ENCODE measurements around the gene COL23A1.
"Not testable (repeated sequence)": the region's sequence is repeated elsewhere in the genome, so short reads cannot be mapped to it uniquely, and the experiment has no call there.

Gene COL23A1

DNA sequence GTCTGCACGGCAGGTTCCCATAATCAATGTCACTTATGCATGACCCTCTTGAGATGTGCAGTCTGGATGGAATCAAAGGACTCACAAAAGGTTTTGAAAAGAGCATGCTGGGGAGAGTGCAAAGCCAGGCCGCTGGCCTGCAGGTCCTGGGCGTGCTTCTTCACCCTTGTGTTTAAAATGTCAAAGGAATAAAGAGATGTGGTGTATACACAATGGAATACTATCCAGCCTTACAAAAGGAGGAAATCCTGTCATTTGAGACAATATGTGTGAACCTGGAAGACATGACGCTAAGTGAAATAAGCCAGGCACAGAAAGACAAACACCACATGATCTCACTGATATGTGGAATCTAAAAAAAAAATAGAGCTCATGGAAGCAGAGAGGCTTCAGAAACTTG, 220.1 kb downstream of the COL23A1 start:
- DNase-seq: no peak

DNA sequence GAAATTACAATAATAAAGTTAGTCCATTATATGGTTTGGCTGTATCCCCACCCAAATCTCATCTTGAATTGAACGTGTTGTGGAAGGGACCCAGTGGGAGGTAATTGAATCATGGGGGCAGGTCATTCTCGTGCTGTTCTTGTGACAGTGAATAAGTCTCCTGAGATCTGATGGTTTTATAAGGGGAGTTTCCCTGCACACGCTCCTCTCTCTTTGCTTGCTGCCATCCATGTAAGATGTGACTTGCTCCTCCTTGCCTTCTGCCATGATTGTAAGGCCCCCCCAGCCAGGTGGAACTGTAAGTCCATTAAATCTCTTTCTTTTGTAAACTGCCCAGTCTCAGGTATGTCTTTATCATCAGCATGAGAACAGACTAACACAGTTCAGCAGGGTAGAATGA, 220.7 kb downstream of the COL23A1 start:
- DNase-seq: not testable (repeated sequence)

DNA sequence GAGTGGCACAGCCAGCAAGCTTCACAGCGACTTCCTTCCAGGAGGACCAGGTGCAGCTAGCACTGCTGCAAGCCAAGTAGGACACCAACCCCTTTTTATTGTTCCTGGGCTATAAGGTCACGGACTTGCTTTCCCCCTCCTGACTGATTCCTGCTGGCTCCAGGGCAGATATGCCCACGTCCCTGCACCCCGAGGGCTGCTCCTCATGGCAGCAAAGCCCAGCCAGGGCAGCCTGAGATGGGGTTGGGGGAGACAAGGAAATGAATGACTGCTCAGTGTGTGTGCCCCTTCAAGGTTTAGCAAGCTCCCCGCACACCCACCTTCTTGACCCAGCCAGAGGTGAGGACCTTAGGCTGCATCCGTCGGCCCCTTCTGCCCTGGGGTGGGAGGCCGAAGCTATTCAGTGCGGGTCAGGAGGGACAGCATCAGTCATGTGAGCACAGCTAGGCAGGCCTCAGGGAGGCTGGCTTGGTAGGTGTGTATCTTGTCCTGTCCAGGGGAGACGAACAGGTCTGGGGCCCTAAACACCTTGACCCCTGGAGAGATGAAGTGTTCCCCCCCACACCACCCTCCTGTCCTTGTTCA, 221.4 kb downstream of the COL23A1 start:
- no peak for DNase-seq

- no peak for DNase-seq
Measured at GRCh38 chr5:178368274-178368673, 221.9 kb downstream of the COL23A1 start.

- no peak for DNase-seq
Measured at GRCh38 chr5:178367736-178368120, 222.5 kb downstream of the COL23A1 start.

DNA sequence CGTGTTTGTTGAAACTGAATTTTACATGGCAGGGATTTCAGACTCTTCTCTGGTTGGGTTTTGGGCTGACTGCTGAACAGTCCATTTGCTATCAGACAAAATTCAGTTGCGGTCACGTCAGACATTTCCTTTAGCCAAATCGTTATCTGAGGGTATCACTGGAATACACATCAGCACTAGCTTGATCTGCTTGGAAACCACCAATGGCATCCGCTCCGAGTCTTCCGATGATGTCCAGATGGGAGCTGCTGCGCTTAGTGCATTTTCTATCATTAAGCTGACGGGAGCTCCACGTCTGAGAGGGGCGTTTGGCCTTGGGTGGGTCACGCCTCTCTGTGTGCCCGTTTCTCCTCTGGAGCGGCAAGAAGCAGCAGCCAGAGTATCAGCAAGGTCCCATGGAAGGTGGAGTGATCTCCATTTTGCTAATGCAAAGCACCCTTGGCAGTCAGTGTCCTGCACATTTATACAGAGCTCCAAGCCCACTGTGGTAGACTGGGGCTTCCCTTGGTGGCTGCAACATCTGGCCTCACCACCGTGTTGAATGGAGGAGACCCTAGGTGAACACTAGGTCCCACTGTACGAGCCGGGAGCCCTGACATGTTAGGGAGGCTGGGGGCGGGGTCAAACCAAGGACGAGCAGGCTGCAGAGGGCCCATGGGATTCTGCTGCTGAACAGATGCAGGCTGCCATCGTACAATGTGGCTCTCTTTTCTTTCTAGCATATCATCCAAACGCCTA, 223.0 kb downstream of the COL23A1 start:
- no peak for DNase-seq

DNA sequence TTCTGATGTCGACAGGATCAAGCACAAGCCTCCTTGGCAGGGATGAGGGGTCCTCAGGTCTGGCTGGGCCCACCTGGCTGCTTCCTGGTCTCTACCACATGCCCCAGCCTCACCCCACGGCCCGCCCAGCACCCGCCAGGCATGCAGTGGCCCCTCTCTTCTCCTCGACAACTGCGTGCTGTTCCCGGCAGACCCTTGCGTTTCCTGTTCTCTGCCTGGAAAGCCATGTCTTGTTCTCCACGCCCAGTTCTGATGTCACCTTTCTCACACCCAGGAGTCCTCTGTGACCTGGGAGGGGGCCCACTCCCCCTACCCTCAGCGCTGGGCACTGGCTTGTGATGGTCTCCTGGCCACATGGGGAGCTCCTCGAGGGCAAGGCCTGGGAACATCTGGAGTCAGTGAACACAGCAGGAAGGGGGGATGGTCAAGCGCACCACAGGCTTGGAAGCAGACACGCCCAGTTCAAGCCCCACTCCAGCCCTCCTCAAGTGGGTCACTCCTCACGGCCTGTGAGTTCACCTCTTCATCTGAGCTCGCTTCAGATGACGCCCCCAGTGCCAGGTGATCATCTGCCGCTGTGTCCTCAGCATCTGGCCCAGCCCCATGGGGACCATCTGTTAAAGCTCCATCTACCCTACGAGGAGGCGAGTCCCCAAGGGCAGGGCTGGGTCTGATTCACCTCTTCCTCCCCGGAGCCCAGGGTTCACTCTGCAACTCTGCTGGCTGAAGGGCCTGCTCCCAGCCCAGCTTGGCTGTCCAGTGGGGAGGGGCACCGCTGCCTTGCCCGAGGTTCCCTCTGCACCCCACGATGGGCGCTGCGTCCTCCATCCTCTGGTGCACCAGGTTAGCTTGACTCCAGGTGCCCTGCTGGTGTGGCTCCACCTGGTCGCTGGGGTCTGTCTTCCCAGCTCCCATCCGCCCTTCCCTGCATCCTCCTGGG, 224.4 kb downstream of the COL23A1 start:
- no peak for DNase-seq

DNA sequence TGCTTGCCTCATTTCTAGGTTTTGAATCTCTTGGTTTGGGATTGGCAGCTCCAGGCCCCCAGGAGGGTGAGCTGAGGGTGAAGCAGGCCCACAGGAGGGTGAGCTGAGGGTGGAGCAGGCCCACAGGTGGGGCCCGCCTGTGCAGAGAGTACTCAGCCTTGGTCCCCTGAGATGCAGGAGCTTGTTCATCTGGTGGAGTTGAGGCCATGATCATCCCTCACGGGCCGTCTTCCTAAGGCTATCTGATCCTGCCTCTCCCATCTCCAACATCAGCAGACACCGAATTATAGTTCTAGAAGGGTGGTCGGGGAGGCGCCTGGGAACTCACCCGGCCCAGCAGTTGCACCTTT, 225.9 kb downstream of the COL23A1 start:
- DNase-seq: no peak

DNA sequence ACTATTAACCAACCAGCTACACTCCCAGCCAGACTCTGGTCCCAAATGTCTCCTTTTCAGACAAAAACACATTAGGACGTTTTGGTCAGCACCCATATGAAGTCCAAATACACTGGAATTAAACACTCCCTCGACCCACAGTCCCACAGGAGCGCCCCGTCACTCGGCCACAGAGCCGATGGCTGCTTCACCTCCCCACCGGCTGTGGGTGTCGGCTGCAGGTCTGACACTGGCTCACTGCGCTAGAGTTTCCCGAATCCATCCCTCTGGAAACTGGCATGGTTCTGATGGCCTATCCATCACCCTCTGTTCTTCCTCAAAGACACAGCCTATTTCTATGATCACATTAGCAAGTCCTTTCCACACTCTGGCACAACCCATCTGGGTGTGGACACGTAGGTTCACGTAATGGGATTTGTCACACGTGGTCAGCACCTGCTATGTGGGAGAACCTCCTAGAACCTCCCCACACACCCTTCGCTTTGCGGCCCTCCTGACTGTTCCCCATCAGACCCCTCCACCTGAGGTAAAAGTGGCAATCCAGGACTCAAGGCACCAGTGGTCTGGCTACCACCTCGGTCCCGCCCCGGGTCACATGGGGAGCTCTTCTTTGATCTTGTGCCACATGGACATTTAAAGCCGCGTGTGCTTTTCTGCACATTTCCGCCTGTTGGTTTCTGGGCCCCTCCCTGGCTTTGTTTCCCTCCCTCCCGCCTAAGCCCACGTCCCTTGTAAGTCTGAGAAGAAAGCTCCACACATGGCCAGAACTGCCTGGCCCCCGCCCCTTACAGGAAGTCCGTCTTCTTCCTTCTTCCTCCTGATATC, 226.5 kb downstream of the COL23A1 start:
- DNase-seq: no peak

DNA sequence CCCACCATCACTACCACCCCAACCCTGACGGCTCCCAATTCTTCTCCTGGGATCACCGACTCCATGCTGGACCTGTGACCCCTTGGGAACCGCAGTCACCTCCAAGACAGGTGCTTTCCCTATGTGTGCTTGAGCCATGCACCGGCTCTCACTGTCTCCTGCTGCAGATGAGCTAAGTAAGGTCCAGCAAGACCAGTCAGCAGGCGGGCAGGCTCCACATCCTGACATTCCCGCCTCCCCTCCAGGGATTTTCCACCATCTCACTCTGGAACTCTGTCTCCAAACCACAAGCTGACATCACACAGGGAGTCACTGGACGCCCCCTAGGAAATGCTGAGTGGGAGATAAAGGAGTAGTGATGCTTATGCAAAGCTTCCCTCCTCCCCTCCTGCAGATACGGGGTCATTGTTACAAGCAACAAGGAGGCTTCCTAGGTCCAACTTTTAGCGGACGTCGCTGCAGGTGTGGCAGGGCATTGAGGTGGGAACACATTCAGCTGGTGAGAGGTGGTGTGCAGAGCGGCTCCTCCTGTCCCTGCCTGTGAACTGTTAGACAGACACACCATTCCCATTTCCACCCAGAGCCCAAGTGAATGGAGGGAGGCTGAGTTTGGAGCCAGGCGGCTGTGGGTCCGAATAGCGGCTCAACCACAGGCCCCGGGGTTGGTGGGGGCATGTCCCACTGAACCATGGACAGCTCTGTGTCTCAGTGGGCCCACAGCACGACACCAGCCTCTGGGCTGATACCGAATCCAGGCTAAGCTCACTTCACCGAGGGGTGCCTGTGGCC, 228.3 kb downstream of the COL23A1 start:
- DNase-seq: no peak

DNA sequence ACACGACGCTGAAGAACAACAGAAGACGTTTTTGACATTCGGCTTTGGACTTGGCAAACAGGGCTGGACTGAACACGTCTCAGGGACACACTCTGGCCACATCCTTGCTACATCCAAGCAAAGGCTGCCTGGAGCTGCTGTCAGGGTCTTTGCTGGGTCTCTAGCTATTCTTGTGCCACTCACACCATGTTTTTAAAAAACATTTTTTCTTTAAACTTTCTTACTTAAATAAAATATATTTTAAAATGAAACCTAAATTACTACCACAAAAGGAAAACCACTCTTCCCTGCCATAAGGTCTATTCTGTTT, 229.3 kb downstream of the COL23A1 start:
- no peak for DNase-seq

- DNase-seq: no peak
Measured at GRCh38 chr5:178360222-178360925, 229.8 kb downstream of the COL23A1 start.

GRCh38 chr5:178359738-178360137, 230.5 kb downstream of the COL23A1 start:
- DNase-seq: no peak

DNA sequence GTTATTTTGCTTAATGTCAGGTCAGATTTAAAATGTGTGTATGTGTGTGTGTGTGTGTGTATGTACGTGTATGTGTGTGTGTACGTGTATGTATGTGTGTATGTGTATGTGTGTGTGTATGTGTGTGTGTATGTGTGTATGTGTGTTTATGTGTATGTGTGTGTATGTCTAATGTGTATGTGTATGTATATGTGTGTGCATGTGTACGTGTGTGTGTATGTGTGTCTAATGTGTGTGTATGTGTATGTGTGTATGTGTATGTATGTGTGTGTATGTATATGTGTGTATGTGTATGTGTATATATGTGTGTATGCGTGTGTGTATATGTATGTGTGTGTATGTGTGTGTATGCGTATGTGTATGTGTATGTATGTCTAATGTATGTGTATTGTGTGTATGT, 232.5 kb downstream of the COL23A1 start:
- DNase-seq: no peak

DNA sequence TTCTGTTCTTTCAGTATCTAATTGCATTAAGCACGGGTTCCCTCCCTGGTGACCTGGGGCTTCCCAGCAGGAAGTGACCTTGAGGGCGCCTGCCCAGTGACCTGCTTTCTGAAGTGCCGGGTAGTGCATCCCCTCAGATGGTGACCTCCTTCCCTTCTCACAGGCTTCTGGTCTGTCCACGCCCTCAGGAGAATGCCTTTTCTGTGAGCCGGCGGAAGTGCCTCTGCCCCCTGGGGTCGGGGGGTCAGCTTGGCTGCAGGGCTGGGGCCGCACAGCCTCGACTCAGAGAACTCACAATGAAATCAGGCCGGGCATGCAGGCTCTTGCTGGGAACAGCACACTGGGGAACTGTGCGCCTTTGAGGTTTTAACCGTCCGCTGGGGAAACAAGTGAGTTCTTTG, 233.1 kb downstream of the COL23A1 start:
- DNase-seq: no peak

- DNase-seq: no peak
Measured at GRCh38 chr5:178356431-178356872, 233.7 kb downstream of the COL23A1 start.

- no peak for DNase-seq
Measured at GRCh38 chr5:178355671-178356070, 234.5 kb downstream of the COL23A1 start.

DNA sequence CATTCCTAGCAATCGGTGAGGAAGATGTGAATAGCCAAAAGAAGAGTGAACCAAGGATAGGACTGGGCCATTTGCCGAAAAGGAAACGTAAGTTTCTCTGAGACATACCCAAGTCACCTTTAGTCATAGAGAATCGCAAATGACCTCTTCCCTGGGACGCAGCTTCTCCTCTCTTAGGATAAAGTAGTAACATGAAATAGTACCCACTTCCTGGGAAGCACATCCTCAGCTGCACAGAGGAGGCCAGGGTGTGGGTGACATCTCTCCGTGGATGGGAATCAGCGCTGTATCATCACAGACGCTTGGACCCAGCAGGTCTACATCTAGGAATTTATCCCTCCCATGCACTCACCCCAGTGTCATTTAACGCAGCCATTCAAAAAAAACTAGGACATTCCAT, 236.7 kb downstream of the COL23A1 start:
- no peak for DNase-seq

- DNase-seq: no peak
Measured at GRCh38 chr5:178352035-178352349, 238.2 kb downstream of the COL23A1 start.

DNA sequence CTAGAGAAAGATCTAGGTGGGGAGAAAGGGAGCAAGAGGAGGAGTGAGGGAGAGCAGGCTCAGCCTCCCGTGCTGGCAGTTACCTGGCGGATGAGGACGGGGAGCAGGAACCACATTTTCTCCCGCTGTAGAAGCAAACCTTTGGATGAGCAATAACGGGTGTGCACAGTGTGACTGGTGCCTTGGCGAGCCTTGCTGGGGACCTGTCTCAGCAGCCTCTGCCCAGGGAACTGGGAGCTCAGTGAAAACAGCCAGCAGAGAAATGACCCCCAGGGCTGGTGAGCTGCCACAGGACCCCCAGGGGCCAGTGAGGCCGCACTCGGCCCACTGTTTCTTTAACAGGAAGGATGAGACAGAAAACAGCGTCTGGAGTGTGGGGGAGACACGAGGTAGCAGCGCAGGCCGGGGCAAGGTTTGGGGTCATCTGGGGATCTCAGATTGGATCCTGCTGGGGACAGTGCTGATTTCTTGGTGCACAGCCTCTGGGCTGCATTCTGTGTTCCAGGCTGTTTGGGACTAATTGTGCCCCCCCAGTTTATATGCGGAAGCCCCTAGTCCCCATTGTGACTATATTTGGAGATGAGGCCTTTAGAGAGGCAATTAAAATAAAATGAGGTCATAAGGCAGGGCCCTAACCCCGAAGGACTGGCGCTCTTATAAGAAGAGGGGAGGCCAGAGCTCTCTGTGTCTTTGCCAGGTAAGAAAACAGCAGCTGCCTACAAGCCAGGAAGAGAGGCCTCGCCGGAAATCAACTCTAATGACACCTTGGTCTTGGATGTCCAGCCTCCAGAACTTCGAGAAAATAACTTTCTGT, 238.8 kb downstream of the COL23A1 start:
- no peak for DNase-seq
